Limb (tissue), 2 donors: ENCODE data around the gene RASGEF1C.
"Not testable (repeated sequence)": the region's sequence is repeated elsewhere in the genome, so short reads cannot be mapped to it uniquely, and the experiment has no call there.

ENCODE experiments used
- DNase-seq, 2 donors: peaks; one replicate each; pipeline ENCODE4 v3.0.0-alpha.2; 2016; ENCODE audit errors: extremely low spot score in 2 of 2

Gene RASGEF1C

DNA sequence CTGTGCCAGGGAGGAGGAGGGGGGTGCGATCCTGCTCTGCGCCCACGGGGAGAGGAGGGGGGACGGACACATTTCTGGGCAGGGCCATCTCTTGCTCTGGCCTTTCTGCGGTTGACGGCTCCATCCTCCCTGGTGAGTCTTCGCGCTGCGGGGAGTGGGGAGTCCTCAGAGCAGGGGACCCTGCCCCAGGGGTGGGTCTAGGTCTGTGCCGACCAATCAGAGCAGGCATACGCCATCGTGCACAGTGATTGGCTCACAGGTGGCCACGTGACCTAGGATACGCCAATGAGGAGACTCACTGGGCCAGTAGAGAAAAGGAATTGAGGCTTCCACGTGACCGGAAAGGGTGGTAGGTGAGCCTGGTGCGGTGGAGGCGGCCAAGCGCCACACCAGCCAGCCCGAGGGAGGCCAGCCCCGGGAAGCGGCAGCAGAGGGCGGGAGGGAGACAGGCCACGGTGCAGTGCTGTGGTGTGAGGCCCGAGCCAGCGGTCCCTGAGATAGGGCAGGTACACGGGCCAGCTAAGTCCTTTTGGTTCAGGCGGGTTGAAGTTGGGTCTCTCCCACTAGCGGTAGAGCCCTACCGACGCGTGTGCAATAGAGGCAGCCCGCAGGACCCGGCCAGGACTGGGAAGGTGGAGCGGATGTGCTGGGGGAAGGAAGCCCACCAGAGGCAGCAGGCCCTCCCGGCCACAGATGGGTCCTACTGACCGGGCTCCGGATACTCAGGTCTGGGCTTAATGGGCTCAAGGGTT, 72.2 kb downstream of the RASGEF1C start:
- DNase-seq, result peak in 1 of 2 donors; percentile 16

DNA sequence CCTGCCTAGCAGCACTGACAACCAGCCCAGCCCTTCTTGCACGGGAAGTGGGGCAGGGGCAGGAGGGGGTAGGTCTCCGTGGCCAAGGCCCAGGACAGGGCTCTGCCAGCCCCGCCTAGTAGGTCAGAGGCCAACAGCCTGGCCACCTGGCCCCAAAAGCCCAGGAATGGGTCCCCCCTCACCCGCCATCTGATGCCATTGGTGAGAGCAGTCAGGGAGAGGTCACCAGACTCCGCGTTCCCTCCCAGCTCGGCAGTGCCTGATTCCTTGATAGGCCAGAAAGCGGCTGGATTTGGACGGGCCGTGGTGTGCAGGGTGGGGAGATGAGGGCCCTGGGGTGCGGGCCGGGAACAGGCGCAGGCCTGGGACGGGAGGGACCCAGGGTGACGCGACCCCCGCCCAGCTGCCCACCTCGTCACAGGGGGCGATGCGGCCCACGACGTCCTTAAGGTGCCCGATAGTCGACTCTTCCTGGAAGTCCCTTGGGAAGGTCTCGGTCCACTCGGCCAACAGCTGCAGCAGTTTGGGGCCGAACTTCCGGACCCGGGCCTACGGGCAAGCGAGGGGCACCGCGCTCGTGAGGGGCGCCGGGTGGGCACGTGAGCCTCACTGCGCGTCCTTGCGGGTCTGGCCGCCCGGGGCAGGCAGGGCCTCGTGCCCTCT, 72.9 kb downstream of the RASGEF1C start:
- DNase-seq, result peak in 1 of 2 donors; percentile 21

DNA sequence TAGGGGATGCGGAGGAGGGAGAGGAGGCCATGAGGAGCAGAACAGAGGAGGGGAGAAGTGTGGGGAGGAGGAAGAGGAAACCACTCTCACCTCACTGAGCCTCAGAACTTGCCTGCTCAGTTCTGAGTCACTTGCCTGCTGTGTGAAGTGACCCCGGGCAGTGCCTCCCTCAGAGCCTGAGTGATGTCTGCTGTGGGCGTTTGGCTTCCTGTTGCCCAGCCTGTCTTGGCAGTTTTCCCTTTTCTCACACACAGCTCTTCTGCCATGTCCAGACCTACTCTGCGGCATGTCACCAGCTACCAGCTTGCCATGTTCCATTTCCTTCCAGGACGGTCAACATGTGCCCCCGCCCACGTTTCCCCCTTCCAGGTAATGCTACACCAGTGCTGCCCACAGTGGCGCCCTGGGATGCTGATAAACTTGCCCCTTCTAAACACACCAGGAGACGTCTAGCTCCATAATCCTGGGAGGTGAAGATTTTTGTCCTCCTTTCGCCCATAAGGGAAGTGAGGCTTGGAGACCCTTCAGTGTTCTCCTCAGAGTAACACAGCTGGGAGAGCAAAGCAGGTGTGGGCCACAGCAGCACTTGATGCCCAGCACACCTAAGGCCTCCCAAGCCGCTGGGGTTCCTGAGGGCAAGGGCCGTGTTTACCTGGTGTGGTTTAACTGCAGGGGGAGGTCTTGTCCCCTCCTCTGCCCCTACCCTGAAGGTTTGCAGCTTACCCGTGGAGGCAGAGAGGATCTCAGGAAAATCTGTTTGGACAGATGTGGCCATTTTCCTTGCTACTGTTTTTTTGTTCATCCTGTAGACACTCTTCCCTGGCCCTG, 73.7 kb downstream of the RASGEF1C start:
- DNase-seq, result peak in 1 of 2 donors; percentile 13

DNA sequence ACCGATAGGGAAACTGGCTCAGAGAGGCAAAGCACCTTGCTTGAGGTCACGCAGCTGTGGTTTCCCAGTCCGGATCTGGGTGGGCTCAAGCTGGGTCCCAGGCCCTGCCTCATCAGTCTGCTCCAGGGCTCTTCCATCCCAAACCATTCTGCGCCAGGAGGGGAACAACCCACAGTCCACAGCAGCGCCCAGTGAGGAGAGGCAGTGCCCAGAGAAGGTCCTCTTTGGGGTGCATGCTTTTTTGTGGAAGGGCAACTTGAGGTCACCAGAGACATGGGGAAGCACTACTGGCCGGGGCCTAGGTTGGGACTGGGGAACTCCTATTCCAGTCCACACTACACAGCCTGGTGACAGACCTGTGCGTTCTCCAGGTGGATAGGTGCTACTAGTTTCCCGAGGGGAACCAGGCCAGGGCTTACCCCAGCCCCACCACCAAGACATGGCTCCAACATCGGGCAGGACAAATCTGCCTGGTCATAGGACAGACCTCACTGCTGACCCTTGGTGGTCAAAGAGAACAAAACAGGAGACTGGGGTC, 75.0 kb downstream of the RASGEF1C start:
- DNase-seq, result no peak

DNA sequence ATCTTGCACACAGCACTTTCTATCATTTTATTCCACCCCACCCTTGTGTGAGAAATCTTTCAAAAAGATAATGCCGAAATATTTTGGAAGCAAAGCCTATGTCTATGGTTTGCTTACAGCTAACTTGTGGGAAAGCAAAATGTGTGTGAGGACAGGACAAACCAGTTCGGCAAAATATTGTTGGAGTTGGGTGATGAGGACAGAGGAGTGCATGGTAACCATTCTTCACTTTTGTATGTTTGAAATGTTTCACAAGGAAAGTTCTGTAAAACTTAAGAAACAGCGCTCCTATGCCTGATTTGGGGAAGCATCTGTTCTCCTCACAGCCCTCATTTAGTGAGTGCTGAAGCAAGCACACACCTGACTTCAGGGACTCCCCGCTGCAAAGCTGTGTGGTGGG, 75.5 kb downstream of the RASGEF1C start:
- no peak for DNase-seq

DNA sequence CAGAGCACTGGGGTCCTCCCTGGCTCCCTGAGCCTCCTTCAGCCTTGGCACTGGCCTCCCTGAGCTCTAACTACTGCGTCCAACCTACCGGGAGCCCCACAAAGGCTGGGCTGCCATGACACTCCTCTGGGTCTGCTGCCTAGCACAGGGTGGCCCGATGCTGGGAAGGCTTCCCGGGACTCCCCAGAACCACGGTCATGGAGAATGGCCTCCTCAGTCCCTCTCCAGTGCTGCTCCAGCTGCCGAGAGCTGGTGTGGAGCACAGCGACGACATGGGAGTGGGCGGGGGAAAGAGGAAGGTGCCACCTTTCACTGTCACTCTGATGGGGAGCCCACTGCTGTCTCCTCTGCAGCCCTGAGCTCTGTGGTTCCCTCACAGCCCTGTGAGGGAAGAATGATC, 76.0 kb downstream of the RASGEF1C start:
- DNase-seq, result peak in 1 of 2 donors; percentile 25

DNA sequence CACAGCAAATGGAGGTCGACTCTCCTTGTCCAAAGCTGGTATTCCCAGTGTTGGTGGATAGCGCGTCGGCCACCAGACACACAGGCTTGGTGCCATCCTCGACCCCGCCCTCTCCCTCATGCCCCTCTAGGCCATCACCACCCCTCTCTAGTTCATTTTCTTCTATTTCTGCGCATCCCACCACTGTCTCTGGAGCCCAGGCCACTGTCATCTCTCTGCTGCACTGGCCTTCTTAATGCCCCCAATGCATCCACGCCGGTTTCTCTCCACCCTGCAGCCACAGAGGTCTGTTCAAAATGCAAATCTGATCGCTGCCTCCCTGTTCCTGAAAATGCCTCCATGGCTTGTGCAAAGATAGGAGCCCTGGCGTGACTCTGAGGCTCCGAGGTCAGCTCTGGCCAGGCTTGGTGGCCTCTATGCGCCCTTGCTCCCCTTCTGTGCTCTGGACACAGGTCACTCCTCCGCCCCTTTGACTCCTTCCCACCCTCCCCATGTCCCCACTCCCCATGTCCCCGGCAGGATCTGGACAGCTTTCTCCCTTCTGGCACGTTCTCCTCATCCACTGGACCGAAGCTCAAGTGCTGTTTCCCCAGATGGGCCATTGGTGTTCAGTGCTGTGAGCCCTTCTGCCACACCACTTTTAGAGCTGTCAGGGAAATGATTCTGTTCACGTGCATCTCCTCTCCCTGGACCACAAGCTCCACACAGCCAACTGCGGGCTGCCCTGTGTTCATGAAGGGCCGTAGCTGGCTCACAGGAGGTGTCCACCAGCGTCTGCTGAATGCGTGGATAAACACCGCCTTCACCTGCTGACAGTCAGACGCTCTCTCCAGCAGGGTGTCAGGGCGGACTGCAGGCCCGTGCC, 77.9 kb downstream of the RASGEF1C start:
- peak in 1 of 2 donors; percentile 23 for DNase-seq

DNA sequence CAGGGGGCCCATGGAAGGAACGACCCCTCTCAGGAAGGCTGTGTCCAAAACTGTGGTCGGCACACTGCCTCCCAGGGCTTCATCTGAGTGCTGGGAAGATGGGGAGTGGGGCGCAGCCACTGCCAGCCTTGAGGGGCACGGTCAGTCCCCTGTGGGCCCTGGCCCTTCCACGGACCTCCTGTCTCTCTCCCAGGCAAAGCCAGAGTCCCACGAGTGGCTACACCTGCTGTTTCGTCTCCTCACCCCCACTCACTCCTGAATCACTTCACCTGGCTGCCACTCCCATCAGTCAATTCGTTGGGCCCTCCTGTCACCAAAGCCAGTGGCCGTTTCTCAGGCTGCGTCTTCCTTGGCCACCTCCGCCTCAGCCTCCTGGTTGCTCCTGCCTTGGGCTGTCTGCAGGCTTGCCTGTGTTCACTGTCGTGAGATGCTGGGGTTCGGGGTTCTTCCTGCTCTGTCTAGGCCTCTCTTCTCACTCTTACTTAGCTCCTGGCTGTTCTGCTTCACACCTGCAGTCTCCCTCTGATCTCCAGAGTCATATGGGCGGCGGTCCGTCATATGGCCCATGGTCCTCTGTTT, 78.6 kb downstream of the RASGEF1C start:
- DNase-seq, result no peak

DNA sequence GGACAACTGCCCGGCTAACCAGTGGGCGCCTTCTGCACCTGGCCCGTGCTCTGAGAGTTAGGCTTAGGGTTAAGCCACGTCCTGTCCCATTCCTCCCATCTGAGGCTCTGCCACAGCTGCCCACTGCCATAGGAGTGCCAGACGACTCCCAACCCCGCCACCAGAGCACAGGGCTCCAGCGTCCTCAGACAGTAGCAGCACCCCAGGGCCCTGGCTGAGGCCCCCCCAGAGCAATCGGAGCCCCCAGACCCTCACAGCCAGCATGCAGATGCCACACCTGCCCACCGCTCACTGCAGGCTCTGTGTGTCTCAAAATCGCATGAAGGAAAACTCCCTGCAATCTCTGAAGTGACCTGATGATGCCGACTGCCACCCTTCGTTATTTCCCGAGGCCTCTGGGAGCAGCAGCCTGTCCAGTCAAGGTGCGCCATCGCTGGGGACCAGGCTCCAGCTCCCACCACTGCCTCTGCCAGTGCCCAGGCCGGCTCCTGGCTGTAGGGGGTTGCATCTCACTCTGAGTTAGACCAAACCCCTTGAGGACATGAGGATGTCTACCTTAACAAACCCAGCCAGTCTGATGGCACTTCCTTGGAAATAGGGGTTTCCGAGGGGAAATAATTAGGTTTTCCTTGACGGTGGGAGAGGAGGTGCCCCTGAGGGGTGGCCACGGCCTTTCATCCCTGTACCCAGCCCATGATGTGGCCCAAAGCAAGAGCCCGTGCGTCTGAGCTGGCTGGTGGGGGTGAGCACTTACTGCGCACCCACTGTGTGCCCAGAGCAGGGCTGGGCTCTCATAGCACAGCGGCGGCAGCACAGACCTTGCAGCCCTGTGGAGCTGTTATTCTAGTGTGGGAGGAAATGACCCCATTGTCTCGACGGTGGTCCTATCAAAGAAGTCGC, 79.5 kb downstream of the RASGEF1C start:
- peak in 1 of 2 donors; percentile 24 for DNase-seq

DNA sequence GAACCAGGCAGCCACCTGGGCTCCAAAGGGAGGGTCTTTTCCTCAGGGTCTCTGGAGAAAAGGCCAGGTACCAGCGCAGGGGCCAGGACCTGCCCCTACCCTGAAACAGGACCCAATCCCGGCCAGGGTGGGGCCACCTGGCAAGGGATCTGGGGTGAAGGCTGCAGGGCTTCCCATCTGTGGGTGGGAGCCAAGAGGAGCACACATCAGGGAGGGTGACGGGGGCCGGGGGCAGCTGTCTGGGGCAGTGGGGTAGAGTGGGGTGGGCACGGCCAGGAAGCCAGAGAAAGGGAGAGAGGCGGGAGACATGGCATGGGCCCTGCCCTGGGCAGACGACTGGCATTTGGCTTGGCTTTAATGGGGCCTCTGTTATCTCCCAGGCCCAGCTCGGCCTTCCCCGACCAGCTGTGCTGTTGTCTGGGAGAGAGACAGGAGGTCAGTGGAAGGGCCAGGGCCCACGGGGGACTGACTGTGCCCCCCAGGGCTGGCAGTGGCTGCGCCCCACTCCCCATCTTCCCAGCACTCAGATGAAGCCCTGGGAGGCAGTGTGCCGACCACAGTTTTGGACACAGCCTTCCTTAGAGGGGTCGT, 80.2 kb downstream of the RASGEF1C start:
- peak in 1 of 2 donors; percentile 21 for DNase-seq

DNA sequence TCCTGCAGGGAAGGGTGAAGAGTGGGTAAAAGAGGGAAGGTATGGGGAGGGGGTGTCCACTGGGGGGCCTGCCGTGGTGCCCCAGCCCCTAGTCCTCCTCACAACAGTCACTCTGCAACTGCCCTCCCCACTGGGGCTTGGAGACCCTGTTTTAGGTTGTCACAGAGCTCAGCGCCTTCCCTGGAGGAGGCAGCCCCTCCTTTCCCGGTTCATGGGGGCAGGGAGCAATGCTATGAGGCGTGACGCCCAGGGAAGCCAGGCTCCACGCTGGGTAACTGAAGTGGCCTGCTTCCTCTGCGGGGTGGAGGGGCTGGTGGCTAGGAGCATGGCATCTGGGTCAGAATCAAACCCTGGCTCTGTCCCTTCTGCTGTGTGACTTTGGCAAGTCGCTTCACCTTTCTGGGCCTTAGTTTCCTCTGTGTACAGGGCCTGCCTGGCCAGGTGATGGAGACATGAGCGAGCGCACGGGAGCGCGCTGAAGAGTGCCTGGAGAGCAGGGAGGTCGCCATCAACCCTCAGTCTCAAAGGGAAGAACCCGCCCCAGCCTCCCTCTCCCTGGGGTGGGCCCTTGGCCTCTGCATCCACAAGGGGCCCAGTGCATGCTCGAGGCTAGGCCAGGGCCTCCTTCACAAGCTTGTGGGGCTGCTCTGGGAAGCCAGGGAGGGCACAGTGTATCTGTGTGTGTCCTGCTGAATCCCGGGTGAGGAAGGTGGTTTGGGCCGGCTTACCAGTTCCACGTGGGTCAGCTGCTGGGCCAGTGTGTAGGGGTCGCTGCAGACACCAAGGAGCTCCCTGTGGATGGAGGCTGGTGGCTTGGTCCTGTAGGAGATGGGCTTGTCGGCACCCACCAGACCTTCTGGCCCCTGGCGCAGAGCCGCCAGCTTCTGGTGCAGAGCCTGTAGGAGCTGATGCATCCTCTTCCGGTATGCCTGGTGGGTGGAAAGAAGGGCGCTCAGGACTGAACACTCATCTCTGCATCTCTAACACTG, 81.0 kb downstream of the RASGEF1C start:
- peak in 1 of 2 donors; percentile 29 for DNase-seq

DNA sequence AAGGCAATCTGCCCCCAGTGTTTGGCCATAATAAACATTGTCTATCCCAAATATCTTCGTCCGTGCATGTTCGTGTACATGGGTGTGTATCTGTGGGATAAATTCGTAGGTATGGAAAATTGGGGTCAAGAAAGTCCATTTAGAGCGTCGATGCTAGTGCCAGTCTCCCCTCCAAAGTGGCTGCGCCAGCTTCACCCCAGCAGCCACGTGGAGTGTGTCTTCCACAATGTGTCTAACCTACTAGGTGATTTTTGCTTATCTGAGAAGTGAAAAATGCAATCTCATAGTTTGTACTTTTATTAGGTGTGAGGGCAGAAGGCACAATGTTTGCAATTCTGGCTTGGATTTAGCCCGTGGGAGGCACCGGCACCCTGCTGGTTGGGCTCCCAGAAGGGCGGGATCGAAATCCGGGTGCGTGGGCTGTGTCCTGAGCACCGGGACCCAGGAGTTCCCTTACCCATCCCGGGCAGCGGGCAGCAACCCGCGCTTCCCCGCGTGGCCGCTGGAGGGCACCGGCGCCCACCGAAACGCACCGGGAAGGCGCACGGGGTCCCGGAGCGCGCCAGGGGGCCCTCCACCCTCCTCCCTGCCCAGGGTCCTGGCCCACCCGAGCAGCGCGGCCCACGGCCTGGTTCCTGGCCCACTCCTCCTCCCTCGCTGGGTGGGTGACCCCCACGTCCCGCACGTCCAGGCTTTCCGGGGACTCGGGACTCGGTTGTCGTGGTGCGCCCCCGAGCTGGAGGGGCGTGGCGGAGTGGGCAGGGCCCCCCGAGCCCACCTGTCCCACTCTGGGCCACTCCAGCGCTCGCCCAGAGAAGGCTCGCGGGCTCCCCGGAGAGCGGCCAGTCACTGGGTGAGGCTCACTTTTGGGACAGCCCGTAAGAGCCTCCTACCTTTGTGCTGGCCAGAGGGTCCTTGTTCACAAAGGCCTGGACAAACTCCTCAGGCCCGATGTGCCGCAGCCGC, 82.0 kb downstream of the RASGEF1C start:
- DNase-seq, result peak in 1 of 2 donors; percentile 66

DNA sequence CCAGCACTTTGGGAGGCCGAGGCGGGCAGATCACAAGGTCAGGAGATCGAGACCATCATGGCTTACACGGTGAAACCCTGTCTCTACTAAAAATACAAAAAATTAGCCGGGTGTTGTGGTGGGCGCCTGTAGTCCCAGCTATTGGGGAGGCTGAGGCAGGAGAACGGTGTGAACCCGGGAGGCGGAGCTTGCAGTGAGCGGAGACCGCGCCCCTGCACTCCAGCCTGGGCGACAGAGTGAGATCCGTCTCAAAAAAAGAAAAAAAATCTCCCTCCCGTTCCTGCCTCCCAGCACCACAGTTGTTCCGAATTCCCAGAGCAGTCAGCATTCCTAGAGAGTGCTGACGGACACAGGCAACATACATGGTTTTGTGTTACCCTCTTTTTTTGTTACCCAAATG, 82.9 kb downstream of the RASGEF1C start:
- DNase-seq, result peak in 1 of 2 donors; percentile 17

DNA sequence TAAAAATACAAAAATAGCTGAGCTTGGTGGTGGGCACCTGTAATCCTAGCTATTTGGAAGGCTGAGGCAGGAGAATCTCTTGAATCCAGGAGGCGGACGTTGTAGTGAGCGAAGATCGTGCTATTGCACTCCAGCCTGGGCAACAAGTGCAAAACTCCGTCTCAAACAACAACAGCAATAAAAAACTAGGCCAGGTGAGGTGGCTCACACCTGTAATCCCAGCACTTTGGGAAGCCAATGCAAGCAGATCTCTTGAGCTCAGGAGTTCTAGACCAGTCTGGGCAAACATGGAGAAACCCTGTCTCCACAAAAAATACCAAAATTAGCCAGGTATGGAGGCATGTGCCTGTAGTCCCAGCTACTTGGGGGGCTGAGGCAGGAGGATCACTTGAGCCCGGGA, 84.3 kb downstream of the RASGEF1C start:
- DNase-seq, result not testable (repeated sequence)

DNA sequence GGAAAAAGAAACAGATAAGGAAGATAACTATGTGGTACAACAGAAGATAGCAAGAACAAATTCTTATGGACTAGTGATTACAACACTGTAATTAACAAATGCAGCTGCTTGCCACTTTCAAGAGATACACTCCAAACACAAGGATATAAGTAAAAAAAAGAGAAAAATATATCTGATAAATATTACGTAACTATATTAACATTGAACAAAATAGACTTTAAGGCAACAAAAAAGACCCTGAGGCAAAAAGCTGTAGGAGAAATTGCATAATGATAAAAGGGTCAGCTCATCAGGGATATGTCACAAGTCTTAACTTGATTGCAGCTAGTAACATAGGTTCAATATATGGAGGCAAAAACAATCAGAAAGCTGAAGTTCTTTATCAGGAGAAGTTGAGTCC, 86.1 kb downstream of the RASGEF1C start:
- no peak for DNase-seq

DNA sequence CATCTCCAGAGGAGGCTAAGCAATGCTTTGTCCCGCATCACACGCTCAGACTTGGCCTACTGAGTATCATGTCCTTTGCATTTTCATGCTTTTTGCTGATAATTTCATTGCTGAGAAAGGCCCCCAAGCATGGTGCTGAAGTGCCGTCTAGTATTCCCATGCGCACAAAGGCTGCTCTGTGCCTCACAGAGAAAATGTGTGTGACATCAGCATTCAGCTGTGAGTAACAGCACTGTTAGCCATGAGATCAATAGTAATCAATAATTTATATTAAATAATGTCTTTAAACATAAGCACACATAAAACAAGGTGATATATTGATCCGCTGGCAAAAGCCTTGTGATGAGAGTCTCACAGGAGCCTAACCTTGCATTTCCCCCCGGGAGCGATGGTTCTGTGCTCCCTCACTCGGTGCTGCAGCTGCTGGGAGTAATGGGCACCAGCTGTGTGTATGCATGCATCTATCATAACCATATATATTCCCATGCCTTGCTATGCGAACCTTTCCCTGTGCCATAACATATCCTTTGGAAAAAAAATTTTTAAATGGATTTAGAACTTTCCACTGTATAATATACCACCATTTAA, 87.1 kb downstream of the RASGEF1C start:
- peak in 1 of 2 donors; percentile 18 for DNase-seq
